Sciatic nerve (tissue), 2 donors: ENCODE data around the gene GLTPD2. TPM values are rescaled to one million over a fixed set of nuclear protein-coding genes. Genes with fewer than 3 reads are reported as not detected.

Experiments used
- ATAC-seq: fragments of 200-7000 bp; cut with Tn5 transposase; one replicate; pipeline ENCODE4 v1.9.1; 2020; ENCODE audit warnings: mild to moderate bottlenecking, moderate library complexity
- DNase-seq: peaks from one replicate; pipeline ENCODE4 v3.0.0-alpha.2; 2020; ENCODE audit warnings: low spot score
- intact Hi-C: fragments of 100-400 bp; cut with DNase I; formaldehyde crosslinking; loops from one replicate; pipeline ENCODE4 v1.14.2; 2022
- total RNA-seq: library from RNA; stranded (reverse); fragmentation: NEBNext Ultra II Directional; extraction: Animal tissue kit (Norgen Biotek cat#: 25700); gene quantifications from one replicate; pipeline ENCODE4 v1.2.1, GENCODE V29; 2021
- donor health status: DM: no; HTN: no; CAD: no.
- donor health status: DM: no; HTN: no; CAD: no.

GLTPD2 gene
- total RNA-seq, 1 donor from 2014 or later: not detected

GRCh38 chr17:4833941-4834680 lies 45.3 kb downstream of the GLTPD2 start:
- ATAC-seq (peak; percentile 46), DNase-seq (no peak)
- intact Hi-C loops: no loop called here

DNA sequence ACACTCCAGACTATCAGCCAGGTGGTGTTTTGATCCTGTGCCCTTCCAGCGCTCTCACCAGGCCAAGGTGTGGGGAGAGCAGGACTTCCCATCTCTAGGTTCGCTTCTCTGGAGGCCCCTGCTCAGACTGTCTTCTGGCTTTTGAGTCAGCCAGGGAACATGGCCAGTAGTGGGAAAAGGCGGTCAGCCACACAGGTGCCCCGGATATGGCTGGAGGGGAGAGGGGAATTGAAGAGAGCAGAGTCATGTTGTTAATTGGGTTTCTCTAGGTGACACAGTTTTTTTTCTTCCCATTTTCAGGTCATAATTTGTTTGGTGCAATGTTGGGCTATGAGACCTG lies 45.9 kb downstream of the GLTPD2 start:
- intact Hi-C loops: no loop called here
- ATAC-seq: no peak
- no peak for DNase-seq

DNA sequence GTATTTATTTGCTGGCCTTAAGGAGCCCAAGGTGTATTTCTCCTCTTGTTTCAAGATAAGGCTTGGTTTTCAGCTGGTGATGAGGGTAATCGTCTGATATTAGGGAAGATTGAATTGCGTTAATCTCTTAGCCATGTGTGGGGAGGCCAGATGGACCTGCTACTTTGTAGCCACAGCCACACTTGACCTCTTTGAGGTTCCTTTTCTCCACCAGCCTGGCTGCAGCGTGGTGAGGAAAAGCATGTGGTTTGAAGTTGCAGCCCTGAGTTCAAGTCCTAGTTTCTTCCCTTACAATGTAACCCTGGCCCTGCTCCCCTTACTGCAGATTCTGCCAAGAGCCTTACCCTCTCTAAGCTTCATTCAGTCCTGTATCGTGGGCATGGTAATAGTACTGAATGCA lies 47.5 kb downstream of the GLTPD2 start:
- ATAC-seq (no peak), DNase-seq (no peak)
- intact Hi-C loops: no loop called here

- ATAC-seq (no peak), DNase-seq (no peak)
- intact Hi-C loops: no loop called here
These were observed 48.9 kb downstream of the GLTPD2 start for GRCh38 chr17:4837471-4838308.

DNA sequence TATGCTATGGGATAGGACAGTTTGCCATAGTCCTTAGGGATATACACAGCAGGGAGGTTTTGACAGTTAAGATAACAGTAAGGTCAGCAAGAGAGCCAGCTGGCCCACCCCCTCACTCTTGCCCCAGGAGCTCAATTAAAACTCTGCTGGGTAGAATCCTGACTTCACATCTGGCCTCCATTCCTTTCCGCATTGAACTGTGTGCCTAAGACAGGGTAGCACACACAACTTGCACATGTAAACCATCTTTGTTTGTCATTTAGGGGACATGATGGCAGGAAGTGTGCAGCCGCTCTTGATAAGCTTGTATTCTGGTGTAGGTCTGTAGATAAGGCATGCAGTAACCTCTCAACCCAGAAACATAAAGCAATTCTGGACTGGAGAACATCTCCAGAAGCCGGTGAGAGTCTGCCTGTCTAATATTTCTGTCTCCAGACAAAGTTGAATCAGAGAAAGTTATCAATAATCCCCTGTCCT lies 49.6 kb downstream of the GLTPD2 start:
- DNase-seq (no peak), ATAC-seq (no peak)
- intact Hi-C loops: no loop called here

DNA sequence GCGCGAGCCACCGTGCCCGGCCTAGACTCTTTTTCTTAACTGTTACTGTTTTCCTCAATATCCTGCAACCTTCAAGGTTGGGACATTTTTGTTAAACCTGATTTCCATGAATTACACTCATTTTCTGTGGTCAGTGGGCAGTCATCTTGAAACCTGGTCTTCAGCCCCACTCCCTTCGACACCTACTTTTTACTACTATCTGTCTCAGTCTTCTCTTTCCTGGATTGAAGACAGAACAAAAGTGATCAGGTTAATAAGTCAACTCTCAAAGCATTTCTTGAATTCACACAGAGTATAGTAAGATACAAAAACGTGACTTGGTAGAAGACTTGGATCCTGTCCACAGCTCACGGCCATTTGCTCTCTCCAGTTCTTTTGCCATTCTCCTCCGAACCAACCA lies 50.5 kb downstream of the GLTPD2 start:
- DNase-seq (no peak), ATAC-seq (no peak)
- intact Hi-C loops: no loop called here

Other genes starting within 250 kb of the GLTPD2 start
- 45.1 TPM for gene MYBBP1A, start 233.6 kb upstream of the GLTPD2 start, total RNA-seq
- gene GGT6, start 228.4 kb upstream of the GLTPD2 start, total RNA-seq: not detected
- 1.6 TPM for gene SMTNL2, start 204.4 kb upstream of the GLTPD2 start, total RNA-seq
- gene ALOX15, start 147.3 kb upstream of the GLTPD2 start, total RNA-seq: 0.45 TPM
- 40.9 TPM for gene PELP1, start 84.8 kb upstream of the GLTPD2 start, total RNA-seq
- gene ARRB2, start 78.3 kb upstream of the GLTPD2 start, total RNA-seq: 107 TPM
- gene MED11, start 57.5 kb upstream of the GLTPD2 start, total RNA-seq: 14.3 TPM
- gene ZMYND15, start 49.1 kb upstream of the GLTPD2 start, total RNA-seq: 3.3 TPM
- gene CXCL16, start 49.0 kb upstream of the GLTPD2 start, total RNA-seq: 30.3 TPM
- gene TM4SF5, start 17.1 kb upstream of the GLTPD2 start, total RNA-seq: not detected
- 5.4 TPM for gene VMO1, start 2.6 kb upstream of the GLTPD2 start, total RNA-seq
- 70.7 TPM for gene PSMB6, start 7.2 kb downstream of the GLTPD2 start, total RNA-seq
- gene PLD2, start 18.2 kb downstream of the GLTPD2 start, total RNA-seq: 47.0 TPM
- 95.0 TPM for gene MINK1, start 44.4 kb downstream of the GLTPD2 start, total RNA-seq
- 2.4 TPM for gene C17orf107, start 110.6 kb downstream of the GLTPD2 start, total RNA-seq
- gene CHRNE, start 114.1 kb downstream of the GLTPD2 start, total RNA-seq: 2.3 TPM
- gene GP1BA, start 143.3 kb downstream of the GLTPD2 start, total RNA-seq: not detected
- gene SLC25A11, start 151.1 kb downstream of the GLTPD2 start, total RNA-seq: 28.3 TPM
- 76.5 TPM for gene RNF167, start 151.3 kb downstream of the GLTPD2 start, total RNA-seq
- gene PFN1, start 159.6 kb downstream of the GLTPD2 start, total RNA-seq: 234 TPM
- gene ENO3, start 162.2 kb downstream of the GLTPD2 start, total RNA-seq: 5.1 TPM
- gene SPAG7, start 178.9 kb downstream of the GLTPD2 start, total RNA-seq: 50.8 TPM
- 62.9 TPM for gene CAMTA2, start 198.7 kb downstream of the GLTPD2 start, total RNA-seq
- 1.6 TPM for gene INCA1, start 208.6 kb downstream of the GLTPD2 start, total RNA-seq
- gene KIF1C, start 209.0 kb downstream of the GLTPD2 start, total RNA-seq: 143 TPM
- gene SLC52A1, start 246.5 kb downstream of the GLTPD2 start, total RNA-seq: not detected